ENCODE measurements around the gene TFB2M. TPM values are rescaled to one million over a fixed set of nuclear protein-coding genes. Genes with fewer than 3 reads are reported as not detected.

The TFB2M gene
- total RNA-seq, 1 experiment from 2014 or later, result 40.1 TPM

DNA sequence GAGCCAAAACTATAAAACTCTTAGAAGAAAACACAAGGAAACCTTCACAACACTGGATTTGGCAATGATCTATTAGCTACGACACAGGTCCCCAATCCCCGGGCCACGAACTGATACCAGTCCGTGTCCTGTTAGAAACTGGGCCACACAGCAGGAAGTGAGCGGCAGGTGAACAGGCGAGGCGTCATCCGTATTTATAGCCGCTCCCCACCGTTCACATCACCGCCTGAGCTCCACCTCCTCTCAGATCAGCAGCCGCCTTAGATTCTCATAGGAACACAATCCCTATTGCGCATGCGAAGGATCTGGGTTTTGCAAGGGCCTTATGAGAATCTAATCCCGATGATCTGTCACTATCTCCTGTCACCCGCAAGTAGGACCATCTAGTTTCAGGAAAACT is 11.9 kb downstream of the TFB2M start:
- no peak for DNase-seq (ENCODE audit: low spot score)

- DNase-seq (ENCODE audit: low spot score), result no peak
These were observed 14.0 kb downstream of the TFB2M start for GRCh38 chr1:246552110-246552509.

GRCh38 chr1:246550402-246550801 is 15.7 kb downstream of the TFB2M start:
- DNase-seq (ENCODE audit: low spot score), result no peak

DNA sequence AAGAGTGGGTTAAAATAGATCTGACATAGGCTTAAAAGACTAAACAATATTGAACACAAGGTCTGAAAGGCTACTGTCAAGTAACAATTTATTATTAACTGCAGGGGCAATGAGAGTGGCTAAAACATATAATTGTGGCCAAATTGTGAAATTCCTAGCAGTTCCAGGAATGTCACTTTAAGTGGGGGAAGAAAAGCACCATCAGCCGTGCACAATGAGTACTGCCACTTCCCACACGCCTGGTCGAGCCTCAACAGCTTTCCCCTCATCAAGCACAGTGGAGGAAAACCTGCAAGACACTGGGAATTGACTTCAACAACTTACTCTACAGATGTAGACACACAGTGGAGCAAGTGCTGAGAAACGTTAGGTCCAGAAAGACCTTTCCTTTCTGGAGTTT is 16.4 kb downstream of the TFB2M start:
- DNase-seq (ENCODE audit: low spot score), result no peak

DNA sequence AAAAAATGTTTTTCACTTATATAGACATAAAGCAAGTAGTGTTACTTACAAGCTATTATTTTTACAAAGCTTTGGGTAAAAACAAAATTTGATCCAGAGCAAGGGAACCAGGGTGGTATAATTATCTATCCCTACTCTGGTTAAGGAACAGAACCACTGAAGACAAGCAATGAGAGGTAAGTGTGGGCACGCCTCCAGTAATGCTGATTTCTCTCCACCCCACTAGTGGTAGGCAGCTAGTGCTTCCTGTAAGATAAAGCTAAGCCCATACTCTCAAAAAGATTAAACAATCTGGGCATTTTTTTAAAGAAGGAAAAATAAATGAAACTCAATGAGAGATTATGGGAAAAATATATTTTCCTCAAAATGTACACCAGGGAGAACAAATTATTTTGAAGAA is 22.1 kb downstream of the TFB2M start:
- DNase-seq (ENCODE audit: low spot score), result no peak

DNA sequence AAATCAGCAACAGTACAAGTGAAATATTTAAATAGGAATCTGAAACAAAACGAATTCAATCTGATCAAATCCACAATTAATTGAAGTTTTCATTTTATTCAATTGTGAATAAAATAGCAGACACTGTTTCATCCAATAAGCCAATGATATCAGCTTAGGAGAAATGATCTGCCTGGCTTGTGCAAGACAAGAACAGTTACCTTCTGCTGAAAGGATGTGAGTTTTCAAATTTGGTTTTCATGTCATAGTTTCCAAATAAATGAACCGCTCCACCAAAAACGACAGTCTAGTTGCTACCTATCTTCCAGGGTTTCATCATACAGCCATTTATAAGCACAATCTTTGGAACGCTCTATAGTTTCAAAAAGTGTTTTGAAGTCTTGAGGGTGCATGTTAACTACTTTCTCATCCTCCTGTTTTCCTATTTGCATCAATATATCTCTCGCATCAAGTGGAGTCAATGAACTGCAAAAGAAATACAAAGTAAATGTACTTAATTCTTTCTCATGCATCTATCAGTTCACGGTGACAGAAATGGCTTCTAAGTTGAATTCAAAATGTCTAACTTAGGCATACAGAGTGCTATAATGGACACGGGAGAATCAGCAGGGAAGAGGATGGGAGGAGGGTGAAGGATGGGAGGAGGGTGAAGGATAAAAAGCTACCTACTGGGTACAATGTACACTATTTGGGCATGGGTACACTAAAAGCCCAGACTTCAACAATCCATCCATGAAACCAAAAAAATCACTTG is 25.1 kb downstream of the TFB2M start:
- no peak for DNase-seq (ENCODE audit: low spot score)

DNA sequence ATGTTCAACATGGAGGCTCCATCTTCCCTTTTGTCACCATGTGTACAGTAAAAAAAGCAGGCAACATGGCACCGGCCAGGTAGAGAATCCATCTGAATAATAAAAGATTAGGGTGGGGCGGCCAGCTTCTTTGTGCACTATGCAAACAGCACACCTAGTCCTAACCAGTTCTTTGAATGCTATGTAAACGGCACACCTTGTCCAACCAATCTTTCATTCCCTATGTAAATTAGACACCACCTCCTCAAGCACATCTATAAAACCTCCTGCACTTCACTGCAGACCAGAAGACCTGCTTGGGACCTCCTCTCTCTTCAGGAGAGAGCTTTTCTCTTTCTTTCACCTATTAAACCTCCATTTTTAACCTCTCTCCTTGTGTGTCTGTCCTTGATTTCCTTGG is 28.2 kb downstream of the TFB2M start:
- no peak for DNase-seq (ENCODE audit: low spot score)

DNA sequence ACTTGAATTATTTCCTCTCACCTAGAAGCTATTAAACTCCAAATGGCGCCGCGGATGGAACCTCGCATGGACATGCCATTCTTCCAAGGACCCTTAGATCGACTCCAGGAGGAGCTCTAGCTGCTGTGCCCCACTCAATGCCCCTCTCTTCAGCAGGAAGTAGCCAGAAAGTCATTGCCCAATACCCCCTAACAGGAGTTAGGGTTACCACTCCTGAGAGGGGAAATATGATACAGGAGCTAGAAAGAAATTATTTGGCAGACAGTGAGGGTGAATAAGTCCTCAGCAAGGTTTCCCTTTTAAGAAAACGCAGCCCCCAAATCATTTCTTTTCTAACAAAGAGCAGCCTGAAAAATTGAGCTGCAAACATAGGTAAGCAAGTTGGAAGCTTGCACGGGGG is 28.6 kb downstream of the TFB2M start:
- DNase-seq (ENCODE audit: low spot score), result no peak

DNA sequence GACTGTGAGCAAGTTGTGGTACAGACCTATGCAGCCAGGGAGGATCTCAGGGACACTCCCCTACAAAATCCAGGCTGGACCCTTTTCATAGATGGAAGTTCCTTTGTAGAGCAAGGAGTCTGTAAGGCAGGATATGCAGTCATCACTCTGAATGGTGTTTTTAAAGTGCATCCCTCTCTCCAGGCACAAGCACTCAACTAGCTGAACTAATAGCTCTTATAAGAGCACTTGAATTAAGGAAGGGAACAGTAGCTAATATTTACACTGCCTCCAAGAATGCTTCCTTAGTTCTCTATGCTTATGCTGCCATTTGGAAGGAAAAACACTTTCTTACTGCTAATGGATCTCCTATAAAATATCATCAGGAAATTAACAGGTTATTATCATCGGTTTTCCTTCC is 31.9 kb downstream of the TFB2M start:
- DNase-seq (ENCODE audit: low spot score), result no peak

- no peak for DNase-seq (ENCODE audit: low spot score)
These were observed 32.6 kb downstream of the TFB2M start for GRCh38 chr1:246533371-246533905.

DNA sequence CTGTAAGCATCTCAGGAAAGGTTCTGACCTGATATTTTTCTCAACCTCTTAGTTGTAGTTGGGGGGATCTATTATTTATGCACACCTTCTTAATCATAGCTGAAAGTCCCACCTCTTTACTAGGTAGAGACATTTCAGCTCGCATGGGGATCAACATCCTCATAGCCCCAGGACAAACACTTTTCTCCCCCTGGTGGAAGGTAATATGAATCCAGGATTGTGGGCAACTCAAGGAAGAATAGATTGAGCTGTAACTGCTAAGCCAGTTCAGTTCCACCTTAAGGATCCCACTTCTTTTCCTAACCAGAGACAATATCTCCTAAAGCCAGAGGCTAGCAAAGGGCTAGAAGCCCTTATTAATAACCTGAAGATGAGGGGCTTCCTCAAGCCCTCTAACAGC is 33.5 kb downstream of the TFB2M start:
- DNase-seq (ENCODE audit: low spot score), result no peak

GRCh38 chr1:246530482-246530881 is 35.6 kb downstream of the TFB2M start:
- no peak for DNase-seq (ENCODE audit: low spot score)

DNA sequence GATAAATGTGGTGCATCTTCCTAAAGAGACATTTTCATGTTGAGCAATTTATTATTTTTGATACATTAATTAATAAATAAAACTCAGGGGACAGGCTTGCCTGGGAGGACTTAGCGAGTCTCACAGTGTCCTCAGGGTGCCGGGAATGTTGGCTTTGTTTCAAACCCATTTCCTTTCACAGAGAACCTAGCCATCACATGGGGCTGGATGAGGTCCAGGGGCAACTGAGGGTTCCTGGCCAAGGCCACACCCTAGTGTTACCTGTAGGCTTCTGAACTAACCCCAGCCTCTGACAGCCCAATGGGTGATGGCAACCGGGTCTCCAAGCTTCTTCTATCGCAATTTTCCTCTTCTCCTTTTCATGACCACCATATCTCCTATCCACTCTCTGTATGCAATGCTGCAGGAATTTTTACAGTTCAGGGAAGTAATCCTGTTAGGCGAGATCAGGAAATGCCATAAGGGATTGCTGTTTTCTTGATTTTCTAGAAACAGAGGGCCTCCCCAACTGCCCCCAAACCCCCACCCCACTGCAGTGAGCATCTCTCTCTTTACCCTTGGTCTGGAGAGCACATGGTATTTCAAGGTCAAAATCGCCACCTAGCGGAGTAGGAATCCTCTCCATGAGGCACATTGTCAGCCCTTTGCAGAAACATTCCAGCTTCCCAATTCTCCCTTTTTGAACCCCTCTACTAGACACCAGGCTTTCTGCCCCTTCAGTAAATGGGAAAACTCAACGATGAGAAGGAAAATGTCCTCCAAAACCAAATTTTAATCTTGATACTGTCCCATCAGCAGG is 36.9 kb downstream of the TFB2M start:
- peak; percentile 71 for DNase-seq (ENCODE audit: low spot score)

GRCh38 chr1:246527402-246528088 is 38.5 kb downstream of the TFB2M start:
- DNase-seq (ENCODE audit: low spot score), result peak; percentile 25

- DNase-seq (ENCODE audit: low spot score), result no peak
These were observed 39.1 kb downstream of the TFB2M start for GRCh38 chr1:246526915-246527314.

GRCh38 chr1:246526380-246526779 is 39.7 kb downstream of the TFB2M start:
- no peak for DNase-seq (ENCODE audit: low spot score)

DNA sequence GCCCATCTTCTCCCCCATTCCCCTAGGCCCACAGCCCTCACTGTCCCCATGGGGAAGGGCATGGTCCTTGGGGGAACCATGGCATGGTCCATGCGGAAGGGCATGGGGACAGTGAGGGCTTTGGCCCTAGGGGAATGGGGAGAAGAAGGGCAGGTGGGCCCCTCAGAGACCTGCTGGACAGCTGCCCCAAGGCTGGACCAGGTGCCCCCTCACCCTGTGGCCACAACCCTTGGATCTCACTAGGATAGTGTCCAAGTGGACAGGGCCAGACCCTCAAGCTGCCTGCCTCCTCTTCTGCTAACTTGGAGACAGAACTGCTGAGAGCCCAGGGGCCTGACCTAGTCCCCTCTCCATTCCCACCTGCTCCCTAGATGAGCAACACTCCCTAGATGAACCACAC is 46.5 kb downstream of the TFB2M start:
- DNase-seq (ENCODE audit: low spot score), result no peak

- no peak for DNase-seq (ENCODE audit: low spot score)
These were observed 47.4 kb downstream of the TFB2M start for GRCh38 chr1:246518456-246519205.

- no peak for DNase-seq (ENCODE audit: low spot score)
These were observed 48.7 kb downstream of the TFB2M start for GRCh38 chr1:246517391-246517790.

GRCh38 chr1:246516126-246516525 is 49.9 kb downstream of the TFB2M start:
- no peak for DNase-seq (ENCODE audit: low spot score)

DNA sequence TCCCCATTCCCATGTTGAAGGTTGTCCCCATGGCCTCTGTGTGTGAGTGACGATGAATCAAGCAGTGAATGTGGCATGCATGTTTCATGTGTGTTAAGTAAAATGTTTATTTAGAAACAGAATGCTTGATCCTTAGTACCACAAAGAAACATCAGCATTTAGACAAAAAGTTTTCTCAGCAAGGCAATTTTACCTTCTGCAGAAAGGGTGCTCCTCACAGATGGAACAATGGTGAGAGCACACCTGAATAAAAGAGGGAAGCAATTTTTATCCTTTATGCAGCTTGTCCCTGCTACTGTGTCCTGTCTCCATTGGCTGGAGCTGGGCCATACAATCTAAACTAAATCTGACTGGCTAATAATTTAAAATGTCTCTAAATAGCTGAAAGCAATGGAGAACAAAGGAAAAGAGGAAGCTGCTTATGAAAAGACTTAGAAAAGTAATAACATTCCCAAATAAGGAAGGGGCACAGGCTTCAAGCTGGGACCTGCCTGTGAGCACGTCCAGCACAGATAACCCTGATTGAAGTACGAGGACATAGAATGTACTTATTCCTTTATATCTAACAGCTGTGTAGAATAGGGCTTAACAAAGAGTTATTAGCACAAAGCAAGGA is 50.6 kb downstream of the TFB2M start:
- DNase-seq (ENCODE audit: low spot score), result no peak

All from A172 (cell line).